NCI-H1048 (cell line): Measurements from ENCODE around the gene SFT2D1.
A peak's percentile ranks its signal among the peaks of the same experiment; 100 is the strongest.
"Not testable (repeated sequence)": the region's sequence is repeated elsewhere in the genome, so short reads cannot be mapped to it uniquely, and the experiment has no call there.

Experiments
- DNase-seq: peaks from one replicate; lab custom pipeline; 2025; lab: John Stamatoyannopoulos, UW

Gene SFT2D1

GRCh38 chr6:166362427-166362826, 20.1 kb upstream of the SFT2D1 start:
- not testable (repeated sequence) for DNase-seq

GRCh38 chr6:166361077-166361429, 18.7 kb upstream of the SFT2D1 start:
- no peak for DNase-seq

GRCh38 chr6:166360243-166361076, 18.1 kb upstream of the SFT2D1 start:
- no peak for DNase-seq

GRCh38 chr6:166355552-166355951, 13.2 kb upstream of the SFT2D1 start:
- DNase-seq: no peak

- DNase-seq: no peak
These were observed 12.6 kb upstream of the SFT2D1 start for GRCh38 chr6:166354965-166355364.

GRCh38 chr6:166354143-166354542, 11.8 kb upstream of the SFT2D1 start:
- no peak for DNase-seq

- no peak for DNase-seq
These were observed 11.2 kb upstream of the SFT2D1 start for GRCh38 chr6:166353507-166353906.

GRCh38 chr6:166352923-166353322, 10.6 kb upstream of the SFT2D1 start:
- no peak for DNase-seq

GRCh38 chr6:166351715-166352285, 9.5 kb upstream of the SFT2D1 start:
- DNase-seq: peak; percentile 39

GRCh38 chr6:166348305-166348949, 6.1 kb upstream of the SFT2D1 start:
- no peak for DNase-seq

- DNase-seq: no peak
These were observed 4.6 kb upstream of the SFT2D1 start for GRCh38 chr6:166346965-166347364.

GRCh38 chr6:166346449-166346848, 4.1 kb upstream of the SFT2D1 start:
- DNase-seq: no peak

GRCh38 chr6:166345672-166346071, 3.3 kb upstream of the SFT2D1 start:
- DNase-seq: not testable (repeated sequence)

GRCh38 chr6:166344921-166345320, 2.6 kb upstream of the SFT2D1 start:
- DNase-seq: not testable (repeated sequence)

- DNase-seq: no peak
These were observed 1.9 kb upstream of the SFT2D1 start for GRCh38 chr6:166344240-166344639.

- DNase-seq: no peak
These were observed 774 bp upstream of the SFT2D1 start for GRCh38 chr6:166343150-166343487.

- DNase-seq: no peak
These were observed 382 bp downstream of the SFT2D1 start for GRCh38 chr6:166341977-166342348.

GRCh38 chr6:166341464-166341863, 881 bp downstream of the SFT2D1 start:
- DNase-seq: no peak

GRCh38 chr6:166338854-166339253, 3.5 kb downstream of the SFT2D1 start:
- DNase-seq: no peak

GRCh38 chr6:166336847-166337246, 5.5 kb downstream of the SFT2D1 start:
- DNase-seq: no peak

GRCh38 chr6:166335378-166336302, 6.7 kb downstream of the SFT2D1 start:
- no peak for DNase-seq

GRCh38 chr6:166334878-166335277, 7.5 kb downstream of the SFT2D1 start:
- DNase-seq: no peak
